Tibial nerve (tissue), 3 donors: Measurements from ENCODE around the gene COX6B1.

ENCODE experiments used
- POLR2A ChIP-seq, 2 donors: fragments of 450-650 bp; IDR thresholded peaks; one replicate each; pipeline ENCODE4 v1.6.1; 2017; ENCODE audit warnings: antibody characterized with exemption in 2 of 2, mild to moderate bottlenecking in 2 of 2, moderate library complexity in 2 of 2
- TF ChIP-seq, protein P1 (sequence below), 5 experiments: fragments of 200-600 bp in 3 of 5; fragments of 450-650 bp in 2 of 5; sonication (generic) in 3 of 5; IDR thresholded peaks; one replicate each; pipeline ENCODE4 v1.5.1; 2016 to 2019; ENCODE audit warnings: antibody characterized with exemption in 5 of 5, mild to moderate bottlenecking in 3 of 5, moderate library complexity in 2 of 5

GRCh38 chr19:35628565-35629331, 19.4 kb upstream of the COX6B1 start, which contains the start of gene RBM42:
- TF ChIP-seq POLR2A (IDR thresholded peaks at IDR 0.05) = peak; percentile 31 to 73
- TF ChIP-seq, protein P1, sequence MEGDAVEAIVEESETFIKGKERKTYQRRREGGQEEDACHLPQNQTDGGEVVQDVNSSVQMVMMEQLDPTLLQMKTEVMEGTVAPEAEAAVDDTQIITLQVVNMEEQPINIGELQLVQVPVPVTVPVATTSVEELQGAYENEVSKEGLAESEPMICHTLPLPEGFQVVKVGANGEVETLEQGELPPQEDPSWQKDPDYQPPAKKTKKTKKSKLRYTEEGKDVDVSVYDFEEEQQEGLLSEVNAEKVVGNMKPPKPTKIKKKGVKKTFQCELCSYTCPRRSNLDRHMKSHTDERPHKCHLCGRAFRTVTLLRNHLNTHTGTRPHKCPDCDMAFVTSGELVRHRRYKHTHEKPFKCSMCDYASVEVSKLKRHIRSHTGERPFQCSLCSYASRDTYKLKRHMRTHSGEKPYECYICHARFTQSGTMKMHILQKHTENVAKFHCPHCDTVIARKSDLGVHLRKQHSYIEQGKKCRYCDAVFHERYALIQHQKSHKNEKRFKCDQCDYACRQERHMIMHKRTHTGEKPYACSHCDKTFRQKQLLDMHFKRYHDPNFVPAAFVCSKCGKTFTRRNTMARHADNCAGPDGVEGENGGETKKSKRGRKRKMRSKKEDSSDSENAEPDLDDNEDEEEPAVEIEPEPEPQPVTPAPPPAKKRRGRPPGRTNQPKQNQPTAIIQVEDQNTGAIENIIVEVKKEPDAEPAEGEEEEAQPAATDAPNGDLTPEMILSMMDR (IDR thresholded peaks at IDR 0.05) = peak in 2 of 5 experiments; percentile 59 to 76
